HEK293T (cell line): ENCODE results near the gene GALP.
"Not testable (repeated sequence)": the region's sequence is repeated elsewhere in the genome, so short reads cannot be mapped to it uniquely, and the experiment has no call there.

Experiments used
- CTCF ChIA-PET: fragments of 350-600 bp; formaldehyde crosslinking; extraction: SDS; loops from one replicate; lab custom pipeline; 2021; ENCODE audit warnings: antibody characterized with exemption, inconsistent platforms; lab: Yijun Ruan, JAX
- POLR2A ChIA-PET: fragments of 350-600 bp; formaldehyde crosslinking; extraction: SDS; loops from one replicate; lab custom pipeline; 2020; ENCODE audit warnings: antibody characterized with exemption, inconsistent platforms; lab: Yijun Ruan, JAX
- DNase-seq: peaks from one replicate; pipeline ENCODE4 v3.0.0; 2012; ENCODE audit warnings: mixed read lengths; ENCODE audit errors: extremely low spot score
- ARNT ChIP-seq: fragments of 450-650 bp; IDR thresholded peaks from 2 replicates; pipeline ENCODE4 v1.6.1; 2017; ENCODE audit warnings: mild to moderate bottlenecking
- BHLHE40 ChIP-seq: fragments of 450-650 bp; IDR thresholded peaks from 2 replicates; pipeline ENCODE4 v1.6.1; 2016; ENCODE audit warnings: mild to moderate bottlenecking, moderate library complexity, borderline replicate concordance
- CTBP1 ChIP-seq: fragments of 450-650 bp; IDR thresholded peaks from 2 replicates; pipeline ENCODE4 v1.6.1; 2016; ENCODE audit warnings: borderline replicate concordance
- ELF4 ChIP-seq: fragments of 450-650 bp; IDR thresholded peaks from 2 replicates; pipeline ENCODE4 v1.6.1; 2017; ENCODE audit warnings: antibody characterized with exemption
- FOXA1 ChIP-seq: fragments of 450-650 bp; IDR thresholded peaks from 2 replicates; pipeline ENCODE4 v1.6.1; 2016; ENCODE audit warnings: mild to moderate bottlenecking
- FOXK2 ChIP-seq: fragments of 450-650 bp; IDR thresholded peaks from 2 replicates; pipeline ENCODE4 v1.6.1; 2016; ENCODE audit warnings: mild to moderate bottlenecking
- FOXM1 ChIP-seq: fragments of 450-650 bp; IDR thresholded peaks from 2 replicates; pipeline ENCODE4 v1.6.1; 2017; ENCODE audit warnings: mild to moderate bottlenecking, borderline replicate concordance
- HDGF ChIP-seq: fragments of 450-650 bp; IDR thresholded peaks from 2 replicates; pipeline ENCODE4 v1.6.1; 2017; ENCODE audit warnings: antibody characterized with exemption, borderline replicate concordance
- L3MBTL2 ChIP-seq: fragments of 450-650 bp; conservative IDR thresholded peaks from 2 replicates; pipeline ENCODE4 v1.6.1; 2016; ENCODE audit warnings: mild to moderate bottlenecking
- LEF1 ChIP-seq: fragments of 450-650 bp; IDR thresholded peaks from 2 replicates; pipeline ENCODE4 v1.6.1; 2017; ENCODE audit warnings: mild to moderate bottlenecking, borderline replicate concordance
- NFRKB ChIP-seq: fragments of 450-650 bp; IDR thresholded peaks from 2 replicates; pipeline ENCODE4 v1.6.1; 2016; ENCODE audit warnings: mild to moderate bottlenecking, moderate library complexity
- PKNOX1 ChIP-seq: fragments of 450-650 bp; IDR thresholded peaks from 2 replicates; pipeline ENCODE4 v1.6.1; 2016
- SP1 ChIP-seq: fragments of 450-650 bp; IDR thresholded peaks from 2 replicates; pipeline ENCODE4 v1.6.1; 2017
- SUZ12 ChIP-seq: fragments of 450-650 bp; IDR thresholded peaks from 2 replicates; pipeline ENCODE4 v1.6.1; 2016; ENCODE audit warnings: mild to moderate bottlenecking
- TARDBP ChIP-seq: fragments of 450-650 bp; IDR thresholded peaks from 2 replicates; pipeline ENCODE4 v1.6.1; 2016
- ZNF384 ChIP-seq: fragments of 450-650 bp; IDR thresholded peaks from 2 replicates; pipeline ENCODE4 v1.6.1; 2016

The GALP gene

GRCh38 chr19:56175861-56176307 lies at the start of gene GALP:
GALP (plus strand) TSS chr19:56176008; CDS start chr19:56177109, 1,101 bp downstream.
- POLR2A ChIA-PET, DNase-seq: not testable (repeated sequence)
- CTCF ChIA-PET, result interaction anchor here (1.3 kb wide), 1 partner anchor 99 kb away, joined by 5 read pairs; no protein-coding TSS in a partner anchor

- POLR2A ChIA-PET, result no interaction called here
- CTCF ChIA-PET, result no interaction called here
- TF ChIP-seq L3MBTL2, result peak; percentile 47; the same call in 1 of the 2 replicates
- TF ChIP-seq SP1, result no peak
- DNase-seq, result no peak
Observed at GRCh38 chr19:56126983-56127780, 48.6 kb upstream of the GALP start.

- no peak for TF ChIP-seq SUZ12
- TF ChIP-seq HDGF, result no peak
- TF ChIP-seq NFRKB, result no peak
- TF ChIP-seq PKNOX1, result no peak
- no peak for TF ChIP-seq BHLHE40
- no peak for TF ChIP-seq L3MBTL2
- no peak for TF ChIP-seq ARNT
- POLR2A ChIA-PET, result no interaction called here
- no peak for DNase-seq
- CTCF ChIA-PET, result no interaction called here
Observed at GRCh38 chr19:56130006-56130405, 45.8 kb upstream of the GALP start.

- ChIA-PET POLR2A (interaction anchor here (0.6 to 0.9 kb wide), 2 partner anchors 11 to 507 kb away, joined by 3 to 4 read pairs; partner anchors contain the start of gene ZNF787), CTCF (no interaction called here)
- TF ChIP-seq HDGF, result no peak
- TF ChIP-seq BHLHE40, result no peak
- TF ChIP-seq L3MBTL2, result no peak
- no peak for TF ChIP-seq ELF4
- TF ChIP-seq ARNT, result no peak
- no peak for TF ChIP-seq NFRKB
- no peak for TF ChIP-seq TARDBP
- no peak for TF ChIP-seq PKNOX1
- no peak for TF ChIP-seq CTBP1
- TF ChIP-seq FOXM1, result no peak
- no peak for TF ChIP-seq FOXA1
- no peak for TF ChIP-seq SUZ12
- TF ChIP-seq LEF1, result no peak
- no peak for TF ChIP-seq SP1
- no peak for TF ChIP-seq FOXK2
- TF ChIP-seq ZNF384, result no peak
- no peak for DNase-seq
Observed at GRCh38 chr19:56131651-56132050, 44.2 kb upstream of the GALP start.

- TF ChIP-seq L3MBTL2 (no peak), SP1 (no peak), FOXK2 (no peak), CTBP1 (no peak), ELF4 (no peak), ARNT (no peak), NFRKB (no peak), FOXA1 (no peak), TARDBP (no peak), FOXM1 (no peak), SUZ12 (no peak), PKNOX1 (no peak)
- no peak for DNase-seq
- POLR2A ChIA-PET, result interaction anchor here (0.9 kb wide), 1 partner anchor 12 kb away, joined by 4 read pairs; the partner anchor contains the start of gene ZNF787
- CTCF ChIA-PET, result no interaction called here
Observed at GRCh38 chr19:56132316-56132822, 43.4 kb upstream of the GALP start.

- TF ChIP-seq CTBP1 (no peak), FOXM1 (no peak), TARDBP (no peak), LEF1 (no peak), NFRKB (no peak), SUZ12 (no peak), ELF4 (no peak), BHLHE40 (no peak), PKNOX1 (no peak), FOXK2 (no peak), HDGF (no peak), ZNF384 (no peak), L3MBTL2 (no peak), SP1 (no peak), ARNT (no peak), FOXA1 (no peak)
- ChIA-PET CTCF (no interaction called here), POLR2A (interaction anchor here (2.0 kb wide), 1 partner anchor 13 kb away, joined by 6 read pairs; the partner anchor contains the start of gene ZNF787)
- DNase-seq, result no peak
Observed at GRCh38 chr19:56133858-56134653, 41.8 kb upstream of the GALP start.
